Ecto neural progenitor cell (in vitro differentiated cells): ENCODE results near the gene GABBR2.

Experiments used
- DNase-seq: peaks from one replicate; pipeline ENCODE4 v3.0.0-alpha.2; 2018; ENCODE audit warnings: low spot score

GABBR2 gene

DNA sequence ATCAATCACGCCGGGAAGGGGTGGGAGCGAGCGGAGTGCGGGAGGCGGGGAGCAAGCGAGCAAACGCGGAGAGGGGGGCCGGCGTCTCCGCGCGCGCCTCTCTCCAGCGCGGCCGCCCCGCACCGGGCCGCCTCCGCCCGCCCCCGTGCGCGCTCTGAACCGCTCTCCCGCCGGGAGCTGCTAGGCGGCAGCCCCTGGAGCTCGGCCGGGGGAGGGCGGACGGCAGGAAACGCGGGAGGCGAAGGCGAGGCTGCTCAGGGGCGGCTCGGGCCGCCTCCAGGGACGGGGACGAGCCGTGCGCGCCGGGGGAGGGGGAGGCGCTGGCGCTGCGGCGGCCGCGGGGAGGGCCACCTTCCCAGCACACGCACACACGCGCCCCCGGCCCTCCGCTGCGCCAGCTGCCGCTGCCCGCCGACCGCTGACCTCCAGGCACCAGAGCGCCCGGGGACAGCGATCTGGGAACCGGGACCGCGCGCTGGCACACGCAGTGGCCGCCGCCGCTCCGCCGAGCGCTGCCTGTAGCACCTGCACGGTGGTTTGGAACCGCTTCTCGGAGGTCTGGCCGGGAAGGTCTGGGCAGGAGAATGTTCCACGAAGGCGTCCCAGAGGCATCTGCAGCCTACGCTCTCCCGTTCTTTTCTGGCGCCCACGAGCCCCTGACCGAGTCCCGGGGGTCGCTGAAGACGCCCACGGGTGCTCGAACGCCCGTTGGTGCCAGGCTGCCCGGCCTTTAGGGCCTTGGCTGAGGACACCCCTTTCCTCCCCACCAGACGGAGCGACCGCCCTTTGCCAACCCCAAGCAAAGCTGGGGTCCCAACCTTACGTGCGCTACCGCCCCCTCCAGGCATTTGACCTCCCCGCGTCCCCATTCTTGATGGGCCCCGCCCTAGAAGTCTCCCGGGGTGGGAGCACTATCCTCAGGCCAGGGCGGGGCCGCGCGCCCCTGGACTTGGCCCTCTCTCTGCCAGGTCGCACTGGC lies at the start of gene GABBR2:
Gene GABBR2 (minus strand): TSS at position 3 of the 979 bp plus-strand sequence. CDS start 198 bp downstream, outside the sequence.
- DNase-seq, result peak; percentile 63

DNA sequence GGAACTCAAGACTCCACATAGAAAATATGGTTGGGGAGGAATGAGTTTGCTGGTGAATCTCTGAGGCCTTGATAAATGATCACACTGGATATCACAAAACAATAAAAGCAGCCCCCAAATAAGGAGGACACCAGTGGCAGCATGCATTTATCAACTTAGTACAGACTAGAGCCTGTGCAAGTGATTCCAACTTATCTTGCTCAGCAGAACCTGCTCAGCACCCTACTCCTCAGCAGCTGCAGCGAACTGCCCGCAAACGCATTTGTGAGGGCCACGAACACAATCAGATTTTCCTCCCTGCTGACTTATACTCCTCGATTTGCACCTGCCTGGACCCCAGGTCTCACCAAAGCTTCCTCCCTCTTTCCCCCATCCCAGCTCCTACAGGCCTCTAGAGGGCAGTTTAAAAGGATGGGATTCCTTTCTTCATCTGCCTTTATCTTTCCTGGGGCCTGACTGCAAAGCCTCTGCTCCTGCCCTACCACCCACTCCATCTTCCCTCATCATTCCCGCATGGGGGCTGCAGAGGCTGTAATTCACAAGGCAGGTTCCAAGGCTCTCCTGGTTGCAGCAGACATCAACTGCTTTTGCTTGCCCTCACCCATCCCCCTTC lies 46.4 kb upstream of the GABBR2 start:
- DNase-seq, result no peak

GRCh38 chr9:98751210-98751609 lies 42.5 kb upstream of the GABBR2 start:
- no peak for DNase-seq

DNA sequence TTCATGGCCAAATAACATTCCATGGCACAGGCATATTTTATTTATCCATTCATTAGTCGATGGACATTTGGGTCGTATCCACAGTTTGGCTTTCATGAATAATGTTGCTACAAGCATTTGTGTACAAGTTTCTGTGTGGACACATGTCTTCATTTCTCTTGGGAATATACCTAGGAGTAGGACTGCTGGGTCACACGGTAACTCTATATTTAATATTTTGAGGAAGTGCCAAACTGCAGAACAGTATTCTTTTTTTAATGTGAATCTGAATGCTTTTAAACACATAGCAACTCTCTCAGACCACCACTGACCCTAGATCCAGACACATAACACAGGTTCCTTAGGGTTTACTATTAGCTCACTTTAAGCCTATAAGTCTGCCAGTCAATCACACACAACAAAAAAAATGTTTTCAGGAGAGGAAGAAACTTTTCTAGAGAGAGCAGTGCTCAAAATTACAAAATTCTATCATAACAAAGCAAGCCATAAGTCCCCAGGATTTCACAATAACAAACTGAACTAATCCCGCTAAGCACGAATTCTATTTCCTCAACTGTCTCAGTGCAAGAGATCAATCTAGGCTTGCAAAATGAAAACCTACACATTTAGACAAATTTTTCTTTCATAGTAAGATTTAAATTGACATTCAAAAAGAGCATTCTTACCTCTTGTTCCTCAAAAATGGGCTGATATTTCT lies 41.8 kb upstream of the GABBR2 start:
- DNase-seq, result no peak

GRCh38 chr9:98747476-98747875 lies 38.7 kb upstream of the GABBR2 start:
- DNase-seq, result no peak

GRCh38 chr9:98745470-98745869 lies 36.7 kb upstream of the GABBR2 start:
- no peak for DNase-seq

- no peak for DNase-seq
Observed at GRCh38 chr9:98743818-98744611, 35.3 kb upstream of the GABBR2 start.

DNA sequence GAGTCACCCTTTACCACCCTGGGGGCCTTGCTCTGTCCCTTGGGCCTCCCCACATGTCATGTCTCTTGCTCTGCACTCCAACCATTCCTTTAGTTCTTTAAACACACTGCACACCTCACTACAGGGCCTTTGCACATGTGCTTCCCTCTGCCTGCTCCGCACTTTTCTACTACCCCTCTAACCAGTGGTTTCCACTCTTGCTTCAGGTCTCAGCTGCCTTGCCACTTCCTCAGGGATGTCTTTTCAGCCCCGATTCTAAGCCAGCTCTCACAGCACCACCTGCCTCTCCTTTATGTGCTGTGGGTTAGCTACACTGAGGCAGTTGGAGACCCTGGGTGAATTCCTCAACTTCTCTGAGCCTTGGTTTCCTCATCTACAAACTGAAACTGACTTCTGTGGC lies 34.6 kb upstream of the GABBR2 start:
- no peak for DNase-seq

DNA sequence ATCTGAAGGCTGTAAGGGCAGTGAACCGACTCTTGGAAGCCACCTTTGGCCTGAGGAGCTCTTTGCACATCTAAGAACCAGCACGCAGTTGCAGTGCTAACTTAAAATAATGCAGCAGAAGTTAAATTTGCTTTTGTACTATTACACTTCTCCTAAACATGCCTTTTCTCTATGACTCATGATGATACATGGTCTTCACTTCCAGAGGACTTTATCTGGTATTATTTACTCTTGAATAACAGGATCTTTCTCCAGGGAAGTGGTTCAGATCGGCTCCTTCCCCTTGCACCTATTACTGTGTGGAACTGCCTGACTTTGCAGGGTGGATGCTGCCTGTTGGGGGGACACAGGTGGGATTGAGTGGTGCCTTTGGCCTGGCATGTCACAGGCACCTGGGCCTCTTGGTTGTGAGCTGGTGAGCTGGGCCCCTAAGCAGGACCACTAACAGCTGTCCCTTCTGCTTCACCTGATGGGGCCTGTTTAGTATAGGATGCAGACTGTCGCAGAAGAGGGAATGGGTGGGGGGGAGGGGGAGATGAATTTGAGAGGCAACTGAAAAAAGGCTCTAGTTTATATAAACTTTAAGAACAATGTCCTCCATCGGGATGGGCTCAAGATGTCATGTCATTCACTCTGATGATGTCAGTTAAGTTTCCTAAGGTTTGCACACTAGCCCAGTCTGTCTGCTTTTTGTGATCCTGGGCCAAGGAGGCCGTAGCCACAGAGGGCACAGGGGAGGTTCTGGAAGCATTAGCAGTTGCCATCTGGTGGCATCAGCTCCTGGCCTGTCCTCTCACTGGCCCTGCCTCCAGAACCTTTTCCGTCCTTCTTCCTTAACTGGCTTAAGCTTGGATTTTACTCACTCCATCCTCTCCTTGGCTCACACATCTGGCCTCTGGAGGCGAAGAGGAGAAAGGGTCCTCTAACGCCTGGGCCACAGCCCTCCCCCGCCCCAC lies 33.9 kb upstream of the GABBR2 start:
- DNase-seq, result no peak

DNA sequence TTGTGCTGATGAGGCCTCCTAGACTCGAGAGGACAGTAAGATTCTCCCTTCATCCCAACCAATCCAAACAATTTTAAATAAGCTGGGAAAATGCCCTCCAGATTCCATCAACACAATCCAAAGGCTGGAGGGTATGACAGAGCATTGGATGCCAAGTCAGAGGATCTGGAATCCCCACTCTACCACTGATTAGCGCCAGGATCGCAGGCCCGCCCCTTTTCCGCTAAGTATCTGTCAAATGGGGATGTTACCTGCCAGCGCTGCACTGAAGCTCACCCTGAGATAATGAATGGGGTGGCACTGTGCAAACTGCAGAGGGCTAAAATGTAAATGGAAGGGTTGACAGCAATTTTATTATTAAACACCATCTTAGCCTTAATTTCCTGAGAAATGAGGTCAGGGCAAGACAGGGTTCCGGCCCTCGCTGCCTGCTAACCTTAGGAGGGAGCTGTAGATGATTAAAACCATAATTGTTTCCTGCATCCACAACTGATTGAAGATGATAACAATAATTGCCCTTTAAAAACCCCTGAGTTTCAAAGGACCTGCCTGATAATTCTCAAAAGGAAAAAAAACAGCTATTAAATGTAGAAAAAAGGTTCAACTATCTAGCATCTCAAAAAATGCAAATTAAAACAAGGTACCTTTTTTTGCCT lies 31.6 kb upstream of the GABBR2 start:
- no peak for DNase-seq

GRCh38 chr9:98738741-98739140 lies 30.0 kb upstream of the GABBR2 start:
- no peak for DNase-seq

DNA sequence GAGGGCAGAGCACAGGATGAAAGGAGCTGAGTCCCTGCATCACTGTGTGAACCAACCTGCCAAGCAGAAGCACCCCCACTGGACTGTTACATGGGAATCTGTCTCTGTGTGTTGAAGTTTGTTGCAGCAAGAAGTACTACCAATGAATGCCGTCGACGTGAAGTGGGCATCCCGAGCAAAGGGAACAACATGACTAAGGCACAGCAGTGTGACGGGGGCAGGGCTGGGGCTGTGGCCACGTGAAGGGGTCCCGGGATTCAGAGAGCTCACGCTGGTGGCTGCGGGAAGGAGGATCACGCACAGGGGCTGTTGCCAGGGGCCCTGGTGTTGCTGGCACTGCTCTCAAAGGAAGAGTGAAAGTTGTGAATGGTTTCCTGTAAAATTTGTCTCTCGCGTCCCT lies 27.5 kb upstream of the GABBR2 start:
- DNase-seq, result no peak

DNA sequence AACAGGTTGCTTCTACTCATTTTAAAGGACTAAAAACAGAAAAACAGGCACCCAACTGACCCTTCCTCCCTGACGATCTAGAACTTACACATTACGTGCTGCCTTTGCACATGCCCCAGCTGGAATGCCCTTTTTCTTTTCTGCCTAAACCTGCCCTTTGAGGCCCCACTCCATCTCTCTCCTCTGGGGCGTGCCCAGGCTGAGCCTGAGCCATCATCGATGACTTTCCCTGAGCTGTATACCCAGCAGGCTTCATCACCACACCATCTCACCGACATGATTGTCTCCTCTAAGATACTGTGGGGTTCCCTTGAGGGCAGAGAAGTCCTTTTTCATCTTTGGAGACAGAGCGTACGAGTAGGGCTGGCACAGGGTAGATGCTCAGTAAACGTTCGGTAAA lies 24.1 kb upstream of the GABBR2 start:
- no peak for DNase-seq

DNA sequence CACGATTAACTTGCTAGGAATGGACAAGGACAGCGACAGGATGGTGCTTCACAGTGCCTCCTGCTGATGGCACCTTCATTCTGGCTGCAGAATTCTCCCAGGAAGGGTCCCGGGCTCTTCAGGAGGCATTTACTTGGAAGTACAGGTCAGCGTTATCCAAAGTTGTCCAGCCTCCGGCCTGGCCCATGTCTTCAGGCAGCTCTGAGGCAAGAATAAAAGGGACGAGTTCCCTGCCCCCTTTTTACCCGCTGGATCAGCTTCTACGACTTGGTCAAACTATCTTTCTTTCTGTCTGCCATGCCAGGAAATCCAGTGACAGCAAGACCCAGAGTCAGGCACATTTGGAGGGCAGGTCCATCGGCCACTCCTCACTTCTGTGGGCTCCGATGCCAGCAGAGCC lies 23.4 kb upstream of the GABBR2 start:
- no peak for DNase-seq

DNA sequence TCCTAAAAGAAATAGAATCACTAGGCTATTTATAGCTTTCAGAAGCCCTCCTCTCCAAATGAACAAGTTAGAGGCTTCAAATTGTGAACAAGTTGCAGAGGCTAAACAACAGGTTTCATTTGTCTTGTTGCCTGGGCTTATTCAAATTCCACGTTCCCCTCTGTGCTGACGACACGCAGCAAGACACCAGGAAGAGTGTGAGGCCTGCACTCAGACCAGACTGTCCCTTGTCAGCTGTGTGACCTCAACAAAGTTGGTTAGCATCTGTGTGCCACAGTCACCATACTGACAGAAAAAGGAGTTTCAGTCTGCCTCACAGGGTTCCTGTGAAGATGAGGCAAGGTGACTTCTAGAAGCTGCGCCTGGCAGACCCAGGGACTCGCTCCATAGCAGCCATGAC lies 22.1 kb upstream of the GABBR2 start:
- DNase-seq, result no peak

DNA sequence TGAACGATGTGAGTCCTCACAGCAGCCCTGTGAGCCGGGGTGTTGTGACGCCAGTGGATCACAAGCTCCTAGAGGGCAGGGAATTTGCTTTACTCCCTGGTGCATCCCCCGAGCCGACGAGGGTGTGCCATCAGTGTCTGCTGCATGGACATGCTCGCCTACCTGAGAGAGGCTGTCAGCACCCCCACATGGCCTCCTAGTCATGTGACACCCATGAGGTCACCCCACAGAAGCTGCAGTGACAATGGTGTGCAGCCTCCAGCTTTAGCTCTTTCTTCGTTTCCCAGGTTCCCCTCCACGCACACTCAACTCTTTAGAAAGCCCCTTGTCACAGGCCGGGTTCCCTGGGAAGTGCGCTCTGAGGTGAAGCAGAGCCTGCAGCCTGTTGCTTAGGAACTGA lies 19.8 kb upstream of the GABBR2 start:
- no peak for DNase-seq

GRCh38 chr9:98727428-98727827 lies 18.7 kb upstream of the GABBR2 start:
- DNase-seq, result no peak

- no peak for DNase-seq
Observed at GRCh38 chr9:98726735-98727134, 18.0 kb upstream of the GABBR2 start.

DNA sequence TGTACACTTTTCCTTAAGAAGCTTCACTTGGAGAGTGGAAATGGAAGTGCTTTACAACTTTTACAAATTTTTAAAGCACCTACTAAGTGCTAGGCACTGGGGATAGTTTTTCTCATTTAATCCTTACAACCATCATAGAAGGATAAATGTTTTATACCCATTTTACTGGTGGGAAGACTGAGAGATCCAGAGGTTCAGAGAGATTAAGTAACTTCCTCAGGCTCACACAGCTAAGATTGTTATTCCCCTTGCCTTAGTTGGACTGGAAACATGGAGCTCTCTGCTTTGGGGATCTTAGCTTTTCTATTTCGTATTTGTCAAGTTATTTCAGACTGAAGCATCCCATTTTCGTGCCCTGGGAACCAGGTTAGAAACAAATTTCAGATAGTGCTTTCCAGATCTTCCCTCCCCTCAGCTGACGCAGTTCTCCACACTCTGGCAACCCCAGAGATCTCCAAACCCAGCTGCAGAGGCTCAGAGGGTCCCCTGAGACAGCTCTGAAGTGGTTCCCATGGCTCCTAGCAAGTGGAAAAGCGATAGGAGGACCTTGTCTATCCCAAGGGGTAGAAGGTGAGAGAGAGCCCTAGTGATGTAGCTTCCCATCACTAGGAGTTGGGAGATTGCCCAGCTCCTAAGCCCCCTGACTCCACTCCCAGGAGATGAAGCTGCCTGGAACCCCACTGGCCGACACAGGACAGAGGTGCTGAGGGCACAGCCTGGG lies 16.2 kb upstream of the GABBR2 start:
- DNase-seq, result no peak

GRCh38 chr9:98721643-98722042 lies 12.9 kb upstream of the GABBR2 start:
- DNase-seq, result no peak
